Spleen (tissue), 7 donors: Measurements from ENCODE around the gene SLC30A7.

ENCODE experiments used
- POLR2AphosphoS5 ChIP-seq, 3 donors: sonication (generic); formaldehyde crosslinking; IDR thresholded peaks; one replicate each; pipeline ENCODE4 v1.5.1; 2017; ENCODE audit warnings: antibody characterized with exemption in 3 of 3
- TF ChIP-seq, protein P1 (sequence below), 11 experiments: fragments of 200-600 bp in 7 of 11; fragments of 450-650 bp in 4 of 11; sonication (generic) in 4 of 11; IDR thresholded peaks in 8 of 11; conservative IDR thresholded peaks in 3 of 11; 1 replicate in 7 of 11; 2 replicates in 4 of 11; pipeline versions ENCODE4 v1.4.0 to v1.8.0; 2016 to 2021; ENCODE audit warnings: antibody characterized with exemption in 11 of 11, inconsistent platforms in 4 of 11, mild to moderate bottlenecking in 1 of 11
- donor health status: DM: no; HTN: no; CAD: no; lungs with moderate emphysema.
- donor health status: DM: no; HTN: no; CAD: no.
- donor health status: DM: no; HTN: no; CAD: no.

DNA sequence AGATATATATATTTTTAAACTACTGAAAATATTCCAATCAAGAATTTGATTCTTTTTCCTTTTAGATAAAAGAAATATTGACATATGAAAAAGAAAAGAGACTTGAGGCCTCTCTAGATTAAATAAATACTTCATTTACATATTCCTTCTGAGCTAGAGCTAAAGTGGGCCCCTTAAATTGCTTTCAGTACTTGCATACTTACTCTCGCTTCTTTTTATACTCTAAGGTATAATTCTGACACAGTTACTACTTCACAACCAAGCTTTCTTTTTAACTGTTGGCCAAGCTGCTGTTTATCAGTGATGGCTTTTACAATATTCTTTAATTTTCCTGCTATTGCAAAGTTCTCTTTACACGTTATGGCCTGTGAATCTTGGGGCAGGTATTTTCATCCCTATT, 25.9 kb upstream of the SLC30A7 start:
- no peak for TF ChIP-seq POLR2AphosphoS5 (IDR thresholded peaks at IDR 0.05)
- TF ChIP-seq, protein P1, sequence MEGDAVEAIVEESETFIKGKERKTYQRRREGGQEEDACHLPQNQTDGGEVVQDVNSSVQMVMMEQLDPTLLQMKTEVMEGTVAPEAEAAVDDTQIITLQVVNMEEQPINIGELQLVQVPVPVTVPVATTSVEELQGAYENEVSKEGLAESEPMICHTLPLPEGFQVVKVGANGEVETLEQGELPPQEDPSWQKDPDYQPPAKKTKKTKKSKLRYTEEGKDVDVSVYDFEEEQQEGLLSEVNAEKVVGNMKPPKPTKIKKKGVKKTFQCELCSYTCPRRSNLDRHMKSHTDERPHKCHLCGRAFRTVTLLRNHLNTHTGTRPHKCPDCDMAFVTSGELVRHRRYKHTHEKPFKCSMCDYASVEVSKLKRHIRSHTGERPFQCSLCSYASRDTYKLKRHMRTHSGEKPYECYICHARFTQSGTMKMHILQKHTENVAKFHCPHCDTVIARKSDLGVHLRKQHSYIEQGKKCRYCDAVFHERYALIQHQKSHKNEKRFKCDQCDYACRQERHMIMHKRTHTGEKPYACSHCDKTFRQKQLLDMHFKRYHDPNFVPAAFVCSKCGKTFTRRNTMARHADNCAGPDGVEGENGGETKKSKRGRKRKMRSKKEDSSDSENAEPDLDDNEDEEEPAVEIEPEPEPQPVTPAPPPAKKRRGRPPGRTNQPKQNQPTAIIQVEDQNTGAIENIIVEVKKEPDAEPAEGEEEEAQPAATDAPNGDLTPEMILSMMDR (IDR thresholded peaks at IDR 0.05 in 8 of 11, conservative IDR thresholded peaks at IDR 0.05 in 3 of 11) = no peak
